ENCODE results near the gene TNNT2.

DNA sequence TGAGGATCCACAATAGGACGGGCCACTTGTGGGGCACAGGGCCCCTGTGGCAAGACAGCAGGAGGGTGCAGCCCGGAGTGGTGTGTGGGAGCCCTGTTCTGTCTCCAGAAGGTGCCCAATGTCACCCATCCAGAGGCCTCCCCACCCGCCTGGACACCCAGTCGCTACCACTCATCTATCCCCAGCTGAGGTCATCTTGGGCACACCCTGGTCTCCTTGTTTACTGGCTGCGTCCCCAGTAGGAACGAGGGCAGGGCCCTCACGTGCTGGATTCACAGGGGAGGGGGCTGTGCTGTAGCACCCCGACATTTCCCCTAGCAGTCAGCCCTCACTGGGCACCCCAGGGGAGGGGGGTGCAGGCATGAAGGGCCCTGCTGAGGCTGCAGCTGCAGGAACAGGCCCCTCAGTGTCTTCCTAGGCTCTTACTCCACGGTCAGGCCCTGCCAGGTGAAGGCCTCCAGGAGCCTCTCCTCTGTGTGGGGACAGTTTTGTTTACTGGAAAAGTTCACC lies 2.3 kb upstream of the TNNT2 start:
- TF ChIP-seq, protein P1, sequence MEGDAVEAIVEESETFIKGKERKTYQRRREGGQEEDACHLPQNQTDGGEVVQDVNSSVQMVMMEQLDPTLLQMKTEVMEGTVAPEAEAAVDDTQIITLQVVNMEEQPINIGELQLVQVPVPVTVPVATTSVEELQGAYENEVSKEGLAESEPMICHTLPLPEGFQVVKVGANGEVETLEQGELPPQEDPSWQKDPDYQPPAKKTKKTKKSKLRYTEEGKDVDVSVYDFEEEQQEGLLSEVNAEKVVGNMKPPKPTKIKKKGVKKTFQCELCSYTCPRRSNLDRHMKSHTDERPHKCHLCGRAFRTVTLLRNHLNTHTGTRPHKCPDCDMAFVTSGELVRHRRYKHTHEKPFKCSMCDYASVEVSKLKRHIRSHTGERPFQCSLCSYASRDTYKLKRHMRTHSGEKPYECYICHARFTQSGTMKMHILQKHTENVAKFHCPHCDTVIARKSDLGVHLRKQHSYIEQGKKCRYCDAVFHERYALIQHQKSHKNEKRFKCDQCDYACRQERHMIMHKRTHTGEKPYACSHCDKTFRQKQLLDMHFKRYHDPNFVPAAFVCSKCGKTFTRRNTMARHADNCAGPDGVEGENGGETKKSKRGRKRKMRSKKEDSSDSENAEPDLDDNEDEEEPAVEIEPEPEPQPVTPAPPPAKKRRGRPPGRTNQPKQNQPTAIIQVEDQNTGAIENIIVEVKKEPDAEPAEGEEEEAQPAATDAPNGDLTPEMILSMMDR (CRISPR knock-in tag; IDR thresholded peaks at IDR 0.05), result no peak
- TF ChIP-seq, protein P2, sequence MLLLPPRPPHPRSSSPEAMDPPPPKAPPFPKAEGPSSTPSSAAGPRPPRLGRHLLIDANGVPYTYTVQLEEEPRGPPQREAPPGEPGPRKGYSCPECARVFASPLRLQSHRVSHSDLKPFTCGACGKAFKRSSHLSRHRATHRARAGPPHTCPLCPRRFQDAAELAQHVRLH (CRISPR knock-in tag; IDR thresholded peaks at IDR 0.05; ENCODE audit: borderline replicate concordance, low read depth), result no peak
- TF ChIP-seq ARNT (IDR thresholded peaks at IDR 0.05) (no peak), POLR2G (IDR thresholded peaks at IDR 0.05; ENCODE audit: low read depth, low read length) (no peak; the same call in none of the 2 replicates), RFX5 (IDR thresholded peaks at IDR 0.05; ENCODE audit: low read depth, low read length) (no peak), RBM22 (optimal IDR thresholded peaks at IDR 0.05; ENCODE audit: low read length) (no peak), ARID2 (CRISPR knock-in tag; IDR thresholded peaks at IDR 0.05; ENCODE audit: borderline replicate concordance) (no peak), TAF1 (CRISPR knock-in tag; IDR thresholded peaks at IDR 0.05) (no peak), MXD4 (CRISPR knock-in tag; IDR thresholded peaks at IDR 0.05) (no peak)
